Gastrocnemius medialis (tissue), 4 donors: ENCODE measurements around the gene TLR4.

Experiments used
- CTCF ChIP-seq, 5 experiments: fragments of 450-650 bp in 3 of 5; fragments of 200-600 bp in 2 of 5; sonication (generic) in 2 of 5; IDR thresholded peaks in 4 of 5; conservative IDR thresholded peaks in 1 of 5; 1 replicate in 4 of 5; 2 replicates in 1 of 5; pipeline ENCODE4 v1.5.1; 2016 to 2019; ENCODE audit warnings: antibody characterized with exemption in 5 of 5, mild to moderate bottlenecking in 3 of 5, moderate library complexity in 3 of 5
- POLR2A ChIP-seq, 2 donors: fragments of 450-650 bp; IDR thresholded peaks; one replicate each; pipeline ENCODE4 v1.6.1; 2017; ENCODE audit warnings: antibody characterized with exemption in 2 of 2, mild to moderate bottlenecking in 2 of 2, moderate library complexity in 2 of 2

- TF ChIP-seq CTCF (IDR thresholded peaks at IDR 0.05 in 4 of 5, conservative IDR thresholded peaks at IDR 0.05 in 1 of 5) (no peak), POLR2A (IDR thresholded peaks at IDR 0.05) (no peak)
These were observed 21.3 kb downstream of the TLR4 start for GRCh38 chr9:117725426-117725887.
